Amniotic epithelial cell (primary cell): Measurements from ENCODE around the gene GRID1.
"Not testable (repeated sequence)": the region's sequence is repeated elsewhere in the genome, so short reads cannot be mapped to it uniquely, and the experiment has no call there.

Source experiments
- DNase-seq: peaks from one replicate; pipeline ENCODE4 v3.0.0-alpha.2; 2010; ENCODE audit warnings: low read depth

The GRID1 gene

GRCh38 chr10:86107611-86108310 lies 258.8 kb downstream of the GRID1 start:
- DNase-seq, result not testable (repeated sequence)

- DNase-seq, result no peak
Measured at GRCh38 chr10:86107131-86107530, 259.5 kb downstream of the GRID1 start.

GRCh38 chr10:86106616-86107015 lies 260.0 kb downstream of the GRID1 start:
- no peak for DNase-seq

GRCh38 chr10:86105640-86106039 lies 261.0 kb downstream of the GRID1 start:
- no peak for DNase-seq

GRCh38 chr10:86105181-86105580 lies 261.4 kb downstream of the GRID1 start:
- no peak for DNase-seq

GRCh38 chr10:86104611-86105145 lies 261.9 kb downstream of the GRID1 start:
- DNase-seq, result no peak

- no peak for DNase-seq
Measured at GRCh38 chr10:86104156-86104555, 262.4 kb downstream of the GRID1 start.

- DNase-seq, result no peak
Measured at GRCh38 chr10:86103391-86104101, 263.0 kb downstream of the GRID1 start.

- no peak for DNase-seq
Measured at GRCh38 chr10:86102451-86102850, 264.1 kb downstream of the GRID1 start.

GRCh38 chr10:86102031-86102430 lies 264.6 kb downstream of the GRID1 start:
- DNase-seq, result no peak

GRCh38 chr10:86100581-86101061 lies 266.0 kb downstream of the GRID1 start:
- DNase-seq, result no peak

- DNase-seq, result no peak
Measured at GRCh38 chr10:86099542-86100334, 266.9 kb downstream of the GRID1 start.

GRCh38 chr10:86098187-86098881 lies 268.3 kb downstream of the GRID1 start:
- DNase-seq, result no peak

GRCh38 chr10:86095061-86095460 lies 271.5 kb downstream of the GRID1 start:
- DNase-seq, result not testable (repeated sequence)

GRCh38 chr10:86092311-86092710 lies 274.3 kb downstream of the GRID1 start:
- not testable (repeated sequence) for DNase-seq

- DNase-seq, result no peak
Measured at GRCh38 chr10:86091216-86091615, 275.4 kb downstream of the GRID1 start.

GRCh38 chr10:86090807-86091206 lies 275.8 kb downstream of the GRID1 start:
- DNase-seq, result no peak

GRCh38 chr10:86087716-86088115 lies 278.9 kb downstream of the GRID1 start:
- DNase-seq, result no peak

GRCh38 chr10:86086418-86086817 lies 280.2 kb downstream of the GRID1 start:
- DNase-seq, result no peak

- no peak for DNase-seq
Measured at GRCh38 chr10:86085686-86086085, 280.9 kb downstream of the GRID1 start.

- no peak for DNase-seq
Measured at GRCh38 chr10:86085136-86085535, 281.5 kb downstream of the GRID1 start.

- DNase-seq, result no peak
Measured at GRCh38 chr10:86084585-86084984, 282.0 kb downstream of the GRID1 start.
